DMS153 treated with DMSO at 0.1 percent for 48 hours (cell line): ENCODE results near the gene ULBP1.
"Not testable (repeated sequence)": the region's sequence is repeated elsewhere in the genome, so short reads cannot be mapped to it uniquely, and the experiment has no call there.

Experiments used
- DNase-seq: peaks from one replicate; lab custom pipeline; 2025; ENCODE audit not compliant: unreplicated experiment; lab: John Stamatoyannopoulos, UW

ULBP1 gene

DNA sequence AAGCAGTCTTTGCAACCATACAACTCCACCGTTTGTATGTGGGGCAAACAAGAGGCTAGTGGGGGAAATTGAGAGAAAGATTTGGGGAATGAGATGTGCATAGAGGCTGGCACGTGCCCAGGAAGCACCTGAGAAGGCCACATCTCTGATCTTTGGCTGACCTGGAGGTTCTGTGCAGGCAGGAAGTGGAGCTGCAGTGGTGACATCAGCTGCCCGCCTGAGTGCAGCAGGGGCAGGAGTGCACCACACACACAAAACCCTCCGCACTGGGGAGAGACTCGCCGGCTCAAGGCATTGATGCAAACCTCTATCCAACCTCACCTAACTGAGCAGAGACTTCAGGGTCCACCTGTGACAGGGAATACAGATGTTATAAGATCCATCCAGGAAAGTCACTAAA lies 10.7 kb downstream of the ULBP1 start:
- DNase-seq: not testable (repeated sequence)

DNA sequence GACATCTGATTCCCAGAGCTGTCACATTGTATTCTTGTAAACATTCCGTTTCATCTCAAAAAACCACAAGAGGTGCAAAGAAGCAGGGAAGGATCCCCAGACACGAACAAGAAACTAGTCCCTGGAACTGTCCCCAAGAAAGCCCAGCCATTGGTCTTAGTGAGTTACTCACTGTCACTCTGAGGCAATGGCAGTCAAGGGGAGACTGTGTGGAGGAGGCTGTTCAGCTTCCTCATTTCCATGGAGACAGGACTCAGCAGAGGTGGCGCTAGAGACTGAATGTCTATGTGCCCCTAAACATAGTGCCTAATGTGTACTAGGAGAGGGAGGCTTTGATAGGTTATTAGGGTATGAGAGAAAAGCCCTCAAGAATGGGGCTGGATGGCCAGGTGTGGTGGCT lies 11.1 kb downstream of the ULBP1 start:
- DNase-seq: no peak

DNA sequence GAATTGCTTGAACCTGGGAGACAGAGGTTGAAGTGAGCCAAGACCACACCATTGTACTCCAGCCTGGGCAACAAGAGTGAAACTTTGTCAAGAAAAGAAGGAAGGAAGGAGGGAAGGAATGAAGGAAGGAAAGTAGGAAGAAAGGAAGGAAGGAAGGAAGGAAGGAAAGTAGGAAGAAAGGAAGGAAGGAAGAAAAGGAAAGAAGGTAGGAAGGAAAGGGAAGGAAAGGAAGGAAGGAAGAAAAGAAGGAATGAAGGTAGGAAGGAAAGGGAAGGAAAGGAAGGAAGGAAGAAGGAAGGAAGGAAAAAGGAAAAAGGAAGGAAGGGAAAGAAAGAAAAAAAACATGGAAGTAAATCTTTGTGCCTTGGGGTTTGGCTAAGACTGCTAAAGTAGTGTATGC lies 11.7 kb downstream of the ULBP1 start:
- no peak for DNase-seq

DNA sequence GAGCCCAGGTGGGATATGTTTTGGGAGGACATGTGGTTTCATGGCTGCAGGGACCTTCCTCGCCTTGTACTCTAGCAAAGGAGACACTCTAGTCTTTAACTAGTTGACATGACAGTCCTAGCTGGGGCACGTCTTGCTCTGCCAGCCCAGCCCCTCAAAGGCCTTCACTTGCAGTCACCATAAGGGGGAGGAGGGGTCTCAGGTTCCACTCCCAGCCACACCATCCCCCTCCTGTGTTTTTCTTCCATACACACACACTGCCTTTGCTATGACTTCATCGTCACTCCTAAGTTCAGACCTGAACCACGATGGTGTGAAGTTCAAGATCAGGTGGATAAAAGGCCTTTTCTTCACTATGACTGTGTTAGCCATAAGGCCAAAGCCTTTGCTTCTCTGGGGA lies 13.5 kb downstream of the ULBP1 start:
- no peak for DNase-seq

DNA sequence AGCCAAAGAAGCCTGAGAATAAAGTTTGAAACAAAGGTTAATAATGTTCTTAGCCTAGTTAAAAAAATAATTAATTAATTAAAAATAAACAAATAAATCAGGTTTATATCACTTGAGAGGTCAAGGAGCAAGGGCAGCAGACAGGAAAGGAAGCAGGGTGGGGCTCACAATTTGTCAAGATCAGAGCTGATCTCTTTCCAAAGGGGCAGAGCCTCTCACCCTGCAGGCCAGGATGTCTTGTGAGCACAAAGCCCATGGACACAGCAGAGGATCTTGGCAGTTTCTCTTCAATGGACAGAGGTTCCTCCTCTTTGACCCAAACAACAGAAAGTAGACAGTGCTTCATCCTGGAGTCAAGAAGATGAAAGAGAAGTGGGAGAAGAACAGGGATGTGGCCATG lies 14.9 kb downstream of the ULBP1 start:
- no peak for DNase-seq

DNA sequence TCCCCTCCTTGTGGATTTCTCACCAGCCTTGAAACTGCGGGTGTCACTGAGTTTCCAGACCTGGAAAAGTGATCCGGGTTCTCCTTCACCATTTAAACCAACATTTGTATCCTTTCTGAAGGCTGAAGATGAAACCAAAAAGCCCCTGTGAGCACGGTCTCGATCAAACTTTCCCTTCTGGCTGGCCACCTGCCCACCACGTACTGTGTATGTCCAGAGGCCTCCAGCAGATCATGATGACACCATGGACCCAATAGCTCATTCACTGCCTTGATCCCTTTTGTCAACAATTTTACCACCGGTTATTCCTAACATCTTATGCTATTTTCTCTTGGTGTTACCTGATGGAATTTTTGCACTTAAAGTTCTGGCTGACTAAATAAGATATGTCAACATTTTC lies 15.6 kb downstream of the ULBP1 start:
- no peak for DNase-seq

DNA sequence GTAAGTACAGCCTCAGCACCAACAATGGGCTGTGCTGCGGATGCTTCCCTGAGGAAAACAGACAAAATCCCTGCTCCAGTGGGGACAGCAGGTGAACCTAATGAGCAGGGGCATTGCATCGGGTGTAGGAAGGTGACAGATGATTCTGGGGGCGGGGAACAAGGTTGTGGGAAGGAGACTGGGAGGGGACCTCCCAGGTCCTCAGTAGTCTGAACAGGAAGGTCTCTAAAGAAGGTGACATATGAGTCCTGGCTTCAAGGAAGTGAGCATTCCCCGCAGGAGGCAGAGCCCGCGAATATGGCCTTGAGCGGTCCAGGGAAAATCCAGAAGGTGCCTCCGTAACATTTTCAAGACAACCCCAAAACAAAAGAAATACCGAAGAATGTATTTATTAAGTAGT lies 19.4 kb downstream of the ULBP1 start:
- DNase-seq: no peak

DNA sequence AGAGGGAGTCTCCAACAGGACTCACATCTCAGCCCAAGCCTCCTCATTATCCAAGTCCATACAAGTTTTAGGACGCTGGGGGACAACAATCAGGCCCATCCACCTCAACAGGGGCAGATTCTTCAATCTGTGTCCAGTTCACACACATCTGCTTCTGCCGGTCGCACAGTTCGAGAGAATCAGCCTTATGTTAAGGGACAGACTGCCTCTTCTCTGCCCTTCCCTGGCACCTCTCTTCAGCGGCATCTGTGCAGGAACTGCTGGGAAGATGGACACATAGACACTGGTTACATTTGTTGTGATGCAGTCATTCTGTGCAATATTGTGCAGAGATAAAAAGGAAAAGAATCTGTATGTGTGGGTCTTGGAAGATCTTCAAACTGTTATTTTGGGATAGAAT lies 21.0 kb downstream of the ULBP1 start:
- no peak for DNase-seq

DNA sequence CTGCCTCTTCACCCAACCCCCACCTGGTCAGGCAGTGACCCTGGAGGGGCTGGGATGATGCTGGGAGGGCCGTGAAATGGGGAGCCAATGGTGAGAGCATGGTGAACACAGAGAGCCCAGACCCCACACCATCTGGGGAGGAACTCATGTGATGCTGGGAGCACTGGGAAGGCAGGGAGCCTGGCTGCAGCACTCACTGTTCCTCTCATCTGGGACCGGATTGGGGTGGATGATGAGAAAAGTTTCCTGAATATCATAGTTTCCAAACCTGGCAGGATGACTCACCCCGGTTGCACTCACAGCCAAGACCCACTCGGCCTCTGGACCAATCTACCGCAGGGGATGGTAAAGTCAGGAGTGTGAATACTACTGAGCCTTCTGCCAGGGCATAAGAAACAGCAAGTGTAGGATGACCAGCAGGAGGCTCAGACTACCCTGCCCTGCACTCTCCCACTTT lies 21.8 kb downstream of the ULBP1 start:
- DNase-seq: no peak

DNA sequence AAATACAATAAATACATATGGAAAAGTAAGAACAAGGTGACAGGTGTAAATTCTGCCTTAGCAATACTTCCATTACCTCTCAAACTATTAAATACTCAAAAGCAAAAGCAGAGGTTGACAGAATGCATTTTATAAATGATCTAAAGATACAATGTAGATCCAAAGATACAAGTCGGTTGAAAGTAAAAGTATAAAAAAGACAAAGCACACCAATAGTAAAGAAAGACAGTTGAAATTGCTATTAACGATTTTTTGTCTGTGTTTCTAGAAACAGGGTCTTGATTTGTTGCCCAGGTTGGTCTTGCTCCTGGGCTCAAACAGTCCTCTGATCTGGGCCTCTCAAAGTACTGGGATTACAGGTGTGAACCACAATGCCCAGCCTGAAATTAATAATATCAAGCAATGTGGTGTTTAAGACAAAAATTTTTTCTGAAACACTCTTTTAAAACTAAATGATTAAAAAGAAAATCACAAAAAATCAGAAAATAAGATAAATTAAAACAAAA lies 23.9 kb downstream of the ULBP1 start:
- DNase-seq: no peak

DNA sequence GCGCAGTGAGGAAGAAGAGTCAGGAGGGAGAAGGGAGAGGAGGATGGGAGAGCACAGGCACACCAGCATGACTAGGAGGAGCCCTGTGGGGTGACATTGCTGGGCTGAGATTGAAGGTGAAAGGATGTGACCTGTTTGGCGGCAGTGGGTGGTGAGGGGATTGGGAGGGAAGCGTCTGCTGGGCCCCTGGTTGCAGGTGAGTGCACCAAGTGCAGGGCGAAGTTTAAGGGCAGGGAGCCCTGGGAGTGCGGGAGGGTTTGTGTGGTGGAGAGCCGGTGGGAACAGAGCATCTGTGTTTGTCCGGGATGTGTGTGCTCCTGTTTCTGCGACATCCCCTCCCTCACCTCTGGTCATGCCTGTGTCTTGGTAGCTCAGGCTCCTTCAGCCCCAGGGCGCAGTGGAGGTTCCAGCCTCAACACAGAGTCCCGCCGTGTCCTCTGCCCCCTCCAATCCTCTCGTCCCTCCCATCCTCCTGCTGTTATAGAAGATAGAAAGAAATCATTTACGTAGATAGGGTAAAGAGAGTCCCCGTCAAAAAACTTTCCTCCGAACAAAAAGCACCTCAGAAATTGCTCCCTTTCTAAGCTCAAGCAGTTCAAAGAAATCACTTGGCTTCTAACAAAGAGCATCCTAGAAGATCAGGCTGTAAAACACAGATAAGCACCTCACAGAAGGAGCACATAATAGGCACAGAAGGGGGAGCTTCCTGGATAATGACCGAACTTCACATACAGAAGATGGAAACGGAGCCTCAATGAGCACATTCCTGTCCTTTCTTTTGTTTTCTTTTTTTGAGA lies 25.0 kb downstream of the ULBP1 start:
- DNase-seq: no peak

DNA sequence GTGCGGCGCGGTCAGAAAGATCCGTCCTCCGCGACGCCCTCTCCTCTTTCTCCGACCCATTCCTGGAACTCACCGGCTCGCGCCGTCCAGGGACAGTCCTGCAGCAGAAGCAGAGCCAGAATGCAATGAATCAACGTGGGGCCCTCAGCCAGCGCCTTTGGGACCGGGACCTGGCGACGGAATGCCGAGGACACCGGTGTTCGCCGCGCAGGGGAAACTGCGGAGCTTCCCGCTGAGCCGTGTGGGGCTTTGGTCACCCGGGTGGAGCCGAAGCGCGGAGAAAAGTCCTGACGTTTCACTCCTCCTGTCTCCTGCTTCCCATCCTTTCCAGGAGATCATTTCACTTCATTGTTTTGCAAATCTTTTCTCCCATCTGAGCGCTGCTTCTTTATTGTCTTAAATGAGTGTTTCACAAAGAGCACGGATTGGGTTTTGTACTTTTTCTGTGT lies 26.5 kb downstream of the ULBP1 start:
- DNase-seq: no peak

DNA sequence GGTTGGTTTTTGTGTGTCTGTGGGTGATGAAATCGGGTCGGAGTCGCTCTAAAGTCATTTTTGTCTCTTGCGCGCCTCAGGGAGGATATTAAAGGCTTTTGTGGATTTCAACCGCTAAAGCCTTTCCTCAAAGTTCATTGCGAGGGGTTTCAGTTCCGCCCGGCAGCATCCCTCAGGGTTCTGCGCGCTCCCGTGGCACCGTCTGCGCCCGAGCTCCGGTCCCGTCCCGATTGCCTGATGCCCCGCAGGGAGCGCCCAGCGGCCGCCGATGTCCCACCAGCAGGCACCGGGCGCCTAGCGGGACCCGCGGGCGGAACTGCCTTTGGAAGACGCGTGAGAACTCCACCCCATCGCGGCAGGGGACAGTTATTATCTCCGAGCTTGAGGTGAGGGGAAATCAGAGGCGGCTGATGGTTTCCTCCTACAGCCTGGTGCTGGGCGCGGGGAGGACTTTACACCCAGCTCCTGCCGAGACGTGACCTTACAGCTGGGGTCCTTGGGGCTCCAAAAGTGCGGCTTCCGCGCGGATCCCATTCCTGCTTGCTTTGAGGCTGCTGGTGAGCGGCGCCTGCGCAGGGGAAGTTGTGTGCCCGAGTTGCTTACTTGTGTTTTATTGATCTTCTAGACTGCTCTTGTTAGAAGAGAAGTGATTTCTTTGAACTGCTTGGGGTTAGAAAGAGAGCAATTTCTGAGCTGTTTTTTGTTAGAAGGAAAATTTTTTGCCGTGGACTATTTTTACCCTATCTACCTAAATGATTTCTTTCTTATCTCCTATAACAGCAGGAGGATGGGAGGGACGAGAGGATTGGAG lies 27.1 kb downstream of the ULBP1 start:
- no peak for DNase-seq

DNA sequence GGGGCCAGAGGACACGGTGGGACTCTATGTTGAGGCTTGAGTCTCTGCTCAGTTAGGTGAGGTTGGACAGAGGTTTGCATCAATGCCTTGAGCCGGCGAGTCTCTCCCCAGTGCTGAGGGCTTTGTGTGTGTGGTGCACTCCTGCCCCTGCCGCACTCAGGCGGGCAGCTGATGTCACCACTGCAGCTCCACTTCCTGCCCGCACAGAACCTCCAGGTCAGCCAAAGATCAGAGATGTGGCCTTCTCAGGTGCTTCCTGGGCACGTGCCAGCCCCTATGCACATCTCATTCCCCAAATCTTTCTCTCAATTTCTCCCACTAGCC lies 27.7 kb downstream of the ULBP1 start:
- DNase-seq: not testable (repeated sequence)

DNA sequence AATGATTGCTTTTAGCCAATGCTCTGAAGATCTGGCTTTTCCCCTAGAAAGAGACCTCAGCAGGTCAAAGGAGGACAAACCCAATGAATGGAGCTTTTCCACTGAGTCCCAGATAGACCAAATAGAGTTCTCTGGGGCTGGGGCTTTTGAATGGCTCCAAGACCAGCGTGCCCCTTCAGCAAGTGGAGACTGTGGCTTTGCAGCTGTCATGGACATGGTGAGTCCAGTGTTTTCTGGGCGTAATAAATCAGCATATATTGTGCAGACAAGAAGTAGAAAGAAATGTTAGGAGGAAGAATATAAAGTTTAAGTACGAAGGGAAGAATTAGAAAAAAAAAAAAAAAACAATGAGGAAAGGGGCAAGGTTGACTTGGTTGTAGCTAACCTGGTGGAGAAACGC lies 28.1 kb downstream of the ULBP1 start:
- no peak for DNase-seq

DNA sequence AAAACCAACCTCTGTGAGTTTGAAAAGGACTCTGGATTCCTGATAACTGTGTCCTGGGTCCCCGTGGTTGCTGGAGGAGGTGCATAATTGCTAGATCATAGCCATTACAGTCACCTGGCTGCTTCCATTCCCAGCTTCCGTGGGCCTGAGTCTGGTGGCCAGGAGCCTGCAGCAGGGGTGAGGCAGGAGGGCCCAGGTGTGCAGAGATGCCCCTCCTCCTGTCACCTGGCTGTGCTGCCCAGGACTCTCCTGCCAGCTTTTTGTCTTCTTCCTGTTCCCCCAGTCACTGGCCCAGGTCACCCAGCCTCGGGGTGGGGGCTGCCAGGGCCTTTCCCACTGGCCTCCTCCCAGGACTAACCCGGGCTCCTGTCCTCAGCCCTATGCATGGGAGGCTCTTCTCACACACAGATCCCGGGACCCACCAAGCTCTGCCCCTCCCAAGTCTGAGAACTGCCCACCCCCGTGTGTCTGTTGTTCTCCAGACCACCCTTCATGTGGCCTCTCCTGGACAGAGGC lies 31.6 kb downstream of the ULBP1 start:
- no peak for DNase-seq

DNA sequence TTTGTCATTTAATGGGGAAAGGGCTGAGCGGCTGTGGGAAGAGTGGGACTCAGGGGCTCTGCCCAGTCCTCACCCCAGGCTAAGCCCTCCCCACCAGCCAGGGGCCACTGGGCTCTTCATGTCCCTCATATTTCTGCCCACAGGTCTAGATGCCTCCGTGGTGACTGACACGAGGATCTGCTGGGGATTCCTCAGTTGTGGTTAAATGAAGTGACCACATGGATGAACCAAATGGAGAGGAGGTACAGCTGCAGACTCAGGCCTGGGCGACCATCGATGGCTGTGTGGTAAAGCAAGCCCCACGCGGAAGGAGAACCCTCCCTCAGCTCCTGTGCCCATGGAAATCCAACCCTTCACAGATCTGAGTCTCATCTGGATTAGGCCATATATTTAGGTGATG lies 32.2 kb downstream of the ULBP1 start:
- no peak for DNase-seq

DNA sequence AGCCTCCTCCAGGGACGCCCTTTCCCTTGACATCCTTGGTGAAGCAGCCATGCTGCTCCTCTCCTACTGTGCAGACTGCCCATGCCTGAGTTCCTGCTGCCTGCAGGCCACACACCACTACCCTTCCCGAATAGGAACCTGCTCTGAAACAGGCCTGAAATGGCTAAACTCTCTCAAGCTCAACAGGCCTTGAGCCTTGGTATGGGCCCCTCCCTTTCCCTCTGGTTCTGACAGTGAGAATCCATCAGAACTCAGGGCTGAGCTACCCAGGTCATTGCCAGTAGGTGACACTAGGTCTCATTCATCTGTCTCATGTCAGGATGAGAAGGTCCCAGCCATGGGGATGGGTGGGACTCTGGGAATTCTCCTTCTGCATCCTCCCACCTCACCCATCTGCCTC lies 35.9 kb downstream of the ULBP1 start:
- DNase-seq: no peak

DNA sequence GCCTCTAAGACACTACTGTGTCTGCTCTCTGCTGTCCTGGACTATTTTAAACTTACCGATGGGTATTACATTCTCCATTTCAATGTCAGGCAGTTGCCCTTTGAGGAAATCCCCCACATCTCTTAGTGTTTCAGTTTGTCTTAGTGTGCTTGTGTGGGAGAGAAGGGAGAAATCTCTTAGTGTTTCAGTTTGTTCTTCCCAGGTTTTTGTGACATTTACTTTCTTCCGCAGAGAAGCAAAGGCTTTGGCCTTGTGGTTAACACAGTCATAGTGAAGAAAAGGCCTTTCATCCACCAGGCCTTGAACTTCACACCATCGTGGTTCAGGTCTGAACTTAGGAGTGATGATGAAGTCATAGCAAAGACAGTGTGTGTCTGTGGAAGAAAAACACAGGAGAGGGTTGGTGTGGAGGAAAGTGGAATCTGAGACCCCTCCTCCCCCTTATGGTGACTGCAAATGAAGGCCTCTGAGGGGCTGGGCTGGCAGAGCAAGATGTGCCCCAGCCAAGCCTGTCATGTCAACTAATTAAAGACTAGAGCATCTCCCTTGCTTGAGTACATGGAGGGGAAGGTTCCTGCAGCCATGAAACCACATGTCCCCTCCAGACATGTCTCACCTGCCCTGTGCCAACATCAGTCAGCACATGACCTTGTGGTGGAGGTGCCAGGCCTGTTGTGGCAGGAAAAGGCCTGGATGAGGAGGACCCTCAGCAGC lies 37.7 kb downstream of the ULBP1 start:
- no peak for DNase-seq

DNA sequence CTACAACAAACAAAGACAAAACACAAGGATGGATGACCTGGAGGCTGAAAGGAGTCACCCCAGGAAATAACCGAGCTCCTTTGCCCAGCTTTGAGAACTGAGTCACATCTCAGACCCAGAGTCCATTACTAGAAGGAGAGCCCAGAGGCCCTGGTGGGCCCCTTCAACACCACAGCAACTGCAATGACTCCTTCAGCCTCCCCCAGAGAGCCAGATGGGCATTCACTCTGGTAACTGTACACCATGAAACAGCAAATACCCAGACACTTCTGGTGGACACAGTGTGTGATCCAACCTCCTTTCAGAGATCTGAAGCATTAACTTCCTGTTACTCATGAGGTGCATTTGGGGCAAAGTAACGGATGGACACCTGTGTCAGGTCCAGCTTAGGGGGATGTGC lies 39.0 kb downstream of the ULBP1 start:
- no peak for DNase-seq

DNA sequence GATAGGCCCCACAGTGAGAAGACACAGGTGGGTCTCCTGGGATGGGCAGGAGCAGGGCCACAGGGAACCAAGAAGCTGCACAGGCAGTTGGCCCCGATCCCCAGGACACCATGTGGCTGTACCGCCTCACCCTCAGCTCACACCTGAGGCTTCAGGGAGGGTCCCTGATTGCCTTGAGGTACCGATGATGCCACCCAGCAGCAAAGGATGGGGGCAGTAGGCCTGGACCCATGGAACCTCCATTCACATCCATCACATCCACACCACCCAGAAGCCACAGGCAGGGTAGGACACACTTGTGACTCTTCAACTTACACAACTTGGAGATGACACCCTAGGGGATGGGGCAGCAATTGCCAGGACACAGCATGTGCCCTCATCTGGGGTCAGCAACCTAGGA lies 39.9 kb downstream of the ULBP1 start:
- DNase-seq: not testable (repeated sequence)
